SK-N-MC (cell line): ENCODE measurements around the gene SRCIN1.
A peak's percentile ranks its signal among the peaks of the same experiment; 100 is the strongest.
"Not testable (repeated sequence)": the region's sequence is repeated elsewhere in the genome, so short reads cannot be mapped to it uniquely, and the experiment has no call there.

ENCODE experiments used
- DNase-seq: peaks from one replicate; pipeline ENCODE4 v3.0.0-alpha.2; 2011; ENCODE audit warnings: low read depth, low spot score
- H3K27ac ChIP-seq: fragments of 200-600 bp; sonication (generic); 2 replicates; pipeline ENCODE4 v1.5.1; 2016; ENCODE audit warnings: mixed run types
- H3K36me3 ChIP-seq: fragments of 200-600 bp; sonication (generic); 2 replicates; pipeline ENCODE4 v1.6.1; 2017; ENCODE audit warnings: antibody characterized with exemption, low read length, mixed read lengths; ENCODE audit not compliant: insufficient read depth
- H3K4me3 ChIP-seq: fragments of 200-600 bp; sonication (generic); 2 replicates; pipeline ENCODE4 v1.5.1; 2016
- H3K9ac ChIP-seq: fragments of 200-600 bp; sonication (generic); 2 replicates; pipeline ENCODE4 v1.8.0; 2017; ENCODE audit warnings: mixed run types, mixed read lengths; ENCODE audit not compliant: insufficient read length
- H3K9me3 ChIP-seq: fragments of 200-600 bp; sonication (generic); 2 replicates; pipeline ENCODE4 v1.6.1; 2017; ENCODE audit warnings: low read depth, mild to moderate bottlenecking, antibody characterized with exemption, low read length, moderate library complexity, mixed read lengths
- EZH2 ChIP-seq: fragments of 200-600 bp; sonication (generic); IDR thresholded peaks from one replicate; pipeline ENCODE4 v1.6.1; 2017; ENCODE audit warnings: antibody characterized with exemption
- FOXP2 ChIP-seq: optimal IDR thresholded peaks from 2 replicates; pipeline ENCODE3; 2011; ENCODE audit warnings: mild to moderate bottlenecking, moderate library complexity; ENCODE audit not compliant: insufficient read depth; ENCODE audit errors: extremely low read length, control extremely low read depth
- POLR2AphosphoS5 ChIP-seq: IDR thresholded peaks from 2 replicates; pipeline ENCODE4 v1.6.1; 2012; ENCODE audit warnings: mild to moderate bottlenecking, low read depth, low read length, borderline replicate concordance

Gene SRCIN1, protein sequence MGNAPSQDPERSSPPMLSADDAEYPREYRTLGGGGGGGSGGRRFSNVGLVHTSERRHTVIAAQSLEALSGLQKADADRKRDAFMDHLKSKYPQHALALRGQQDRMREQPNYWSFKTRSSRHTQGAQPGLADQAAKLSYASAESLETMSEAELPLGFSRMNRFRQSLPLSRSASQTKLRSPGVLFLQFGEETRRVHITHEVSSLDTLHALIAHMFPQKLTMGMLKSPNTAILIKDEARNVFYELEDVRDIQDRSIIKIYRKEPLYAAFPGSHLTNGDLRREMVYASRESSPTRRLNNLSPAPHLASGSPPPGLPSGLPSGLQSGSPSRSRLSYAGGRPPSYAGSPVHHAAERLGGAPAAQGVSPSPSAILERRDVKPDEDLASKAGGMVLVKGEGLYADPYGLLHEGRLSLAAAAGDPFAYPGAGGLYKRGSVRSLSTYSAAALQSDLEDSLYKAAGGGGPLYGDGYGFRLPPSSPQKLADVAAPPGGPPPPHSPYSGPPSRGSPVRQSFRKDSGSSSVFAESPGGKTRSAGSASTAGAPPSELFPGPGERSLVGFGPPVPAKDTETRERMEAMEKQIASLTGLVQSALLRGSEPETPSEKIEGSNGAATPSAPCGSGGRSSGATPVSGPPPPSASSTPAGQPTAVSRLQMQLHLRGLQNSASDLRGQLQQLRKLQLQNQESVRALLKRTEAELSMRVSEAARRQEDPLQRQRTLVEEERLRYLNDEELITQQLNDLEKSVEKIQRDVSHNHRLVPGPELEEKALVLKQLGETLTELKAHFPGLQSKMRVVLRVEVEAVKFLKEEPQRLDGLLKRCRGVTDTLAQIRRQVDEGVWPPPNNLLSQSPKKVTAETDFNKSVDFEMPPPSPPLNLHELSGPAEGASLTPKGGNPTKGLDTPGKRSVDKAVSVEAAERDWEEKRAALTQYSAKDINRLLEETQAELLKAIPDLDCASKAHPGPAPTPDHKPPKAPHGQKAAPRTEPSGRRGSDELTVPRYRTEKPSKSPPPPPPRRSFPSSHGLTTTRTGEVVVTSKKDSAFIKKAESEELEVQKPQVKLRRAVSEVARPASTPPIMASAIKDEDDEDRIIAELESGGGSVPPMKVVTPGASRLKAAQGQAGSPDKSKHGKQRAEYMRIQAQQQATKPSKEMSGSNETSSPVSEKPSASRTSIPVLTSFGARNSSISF

DNA sequence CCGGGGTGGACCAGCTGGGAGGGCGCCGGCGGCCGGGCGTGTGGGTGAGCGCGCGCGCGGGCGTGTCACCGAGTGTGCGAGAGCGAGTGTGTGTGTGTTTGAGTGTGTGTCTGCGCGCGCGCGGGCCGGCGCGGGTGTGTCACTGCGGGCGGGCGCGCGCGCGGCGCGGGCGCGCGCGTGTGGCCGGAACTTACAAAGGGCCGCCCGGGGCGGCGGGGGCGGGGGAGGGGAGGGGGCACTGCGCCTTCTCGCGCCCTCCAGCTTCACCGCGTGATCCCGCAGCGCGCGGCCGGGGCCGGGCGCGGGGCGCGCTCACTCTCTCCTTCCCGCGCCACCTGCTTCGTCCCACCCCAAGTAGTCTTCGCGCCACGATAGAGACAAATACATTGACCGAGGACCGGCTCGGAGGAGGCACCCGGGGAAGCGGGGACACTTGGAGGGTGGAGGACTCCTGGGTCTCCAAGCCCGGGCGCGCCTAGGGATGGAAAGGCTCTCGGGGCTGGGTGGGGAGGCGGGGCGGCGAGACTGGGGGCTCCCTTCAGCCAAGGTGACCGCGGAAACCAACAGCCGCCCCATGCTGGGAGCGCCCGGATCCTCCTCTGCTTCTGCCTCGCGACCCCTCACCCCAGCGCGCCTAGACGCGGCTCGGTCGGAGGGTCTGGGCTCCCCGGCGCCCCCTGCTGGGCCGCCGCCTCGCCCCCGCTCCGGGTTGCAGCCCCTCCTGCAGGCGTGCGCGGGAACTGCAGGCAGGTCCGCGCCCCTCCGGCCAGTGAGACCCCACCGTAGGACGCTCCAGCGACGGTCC, at the start of gene SRCIN1:
Gene SRCIN1 (minus strand): TSS at position 112 of the 805 bp plus-strand sequence. CDS start 247 bp downstream, outside the sequence.
- no peak for TF ChIP-seq EZH2
- no peak for TF ChIP-seq POLR2AphosphoS5
- TF ChIP-seq FOXP2: no peak
- Histone ChIP-seq H3K4me3 (peak within 1 kb of the TSS; percentile 84), H3K9me3 (no peaks in the 10 kb centered on the region), H3K36me3 (no peaks in the 10 kb centered on the region), H3K9ac (peak within 1 kb of the TSS; percentile 67), H3K27ac (no peak within 1 kb of the TSS)
- no peak for DNase-seq

- Histone ChIP-seq H3K36me3 (no peaks in the 10 kb centered on the region), H3K27ac (no peak overlapping the region), H3K4me3 (peak overlapping the region; percentile 34), H3K9ac (no peak overlapping the region), H3K9me3 (no peaks in the 10 kb centered on the region)
- DNase-seq: no peak
- TF ChIP-seq EZH2 (no peak), FOXP2 (no peak), POLR2AphosphoS5 (no peak)
Observed at GRCh38 chr17:38654411-38655398, 49.0 kb upstream of the SRCIN1 start.

DNA sequence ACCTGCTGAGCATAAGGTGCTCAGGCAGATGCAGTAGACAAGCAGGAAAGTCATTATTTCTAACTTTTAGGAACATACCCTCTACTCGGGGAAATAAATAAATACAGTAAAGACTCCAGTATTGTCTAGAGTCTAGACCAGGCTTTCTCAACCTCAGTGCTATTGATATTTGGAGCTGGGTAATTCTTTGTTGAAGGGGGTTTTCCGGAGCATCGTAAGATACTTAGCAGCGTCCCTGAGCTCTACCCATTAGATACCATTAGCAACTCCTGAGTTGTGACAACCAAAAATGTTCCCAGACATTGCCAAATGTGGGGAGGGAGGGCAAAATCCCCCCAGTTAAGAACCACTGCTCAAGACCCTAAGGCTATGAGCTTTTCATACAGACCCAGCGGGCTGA, 47.9 kb upstream of the SRCIN1 start:
- no peak overlapping the region for H3K9ac ChIP-seq
- DNase-seq: no peak
- no peaks in the 10 kb centered on the region for H3K9me3 ChIP-seq
- H3K4me3 ChIP-seq: 0 out of 2 replicates have a peak overlapping the region, but pooled peaks have one; percentile 8
- no peak overlapping the region for H3K27ac ChIP-seq
- no peaks in the 10 kb centered on the region for H3K36me3 ChIP-seq
- TF ChIP-seq POLR2AphosphoS5: no peak
- TF ChIP-seq EZH2: no peak
- no peak for TF ChIP-seq FOXP2

DNA sequence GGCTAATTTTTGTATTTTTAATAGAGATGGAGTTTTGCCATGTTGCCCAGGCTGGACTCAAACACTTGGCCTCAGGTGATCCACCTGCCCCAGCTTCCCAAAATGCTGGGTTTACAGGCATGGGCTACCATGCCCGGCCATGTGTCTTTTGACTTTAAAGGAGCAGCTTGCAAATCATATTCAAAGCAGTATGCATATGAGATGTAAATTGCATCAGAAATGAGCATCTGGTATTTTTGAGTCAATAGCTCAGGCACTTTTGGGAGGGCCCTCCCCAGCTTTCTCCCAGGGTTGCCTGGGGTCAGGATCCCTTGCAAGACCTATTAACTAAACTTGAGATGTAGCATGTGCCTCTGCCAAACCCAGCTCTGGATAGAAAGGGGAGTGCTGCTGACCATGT, 47.5 kb upstream of the SRCIN1 start:
- DNase-seq: no peak
- Histone ChIP-seq H3K36me3 (no peaks in the 10 kb centered on the region), H3K4me3 (0 out of 2 replicates have a peak overlapping the region, but pooled peaks have one; percentile 8), H3K9ac (no peak overlapping the region), H3K27ac (no peak overlapping the region), H3K9me3 (no peaks in the 10 kb centered on the region)
- no peak for TF ChIP-seq EZH2
- TF ChIP-seq POLR2AphosphoS5: no peak
- no peak for TF ChIP-seq FOXP2

DNA sequence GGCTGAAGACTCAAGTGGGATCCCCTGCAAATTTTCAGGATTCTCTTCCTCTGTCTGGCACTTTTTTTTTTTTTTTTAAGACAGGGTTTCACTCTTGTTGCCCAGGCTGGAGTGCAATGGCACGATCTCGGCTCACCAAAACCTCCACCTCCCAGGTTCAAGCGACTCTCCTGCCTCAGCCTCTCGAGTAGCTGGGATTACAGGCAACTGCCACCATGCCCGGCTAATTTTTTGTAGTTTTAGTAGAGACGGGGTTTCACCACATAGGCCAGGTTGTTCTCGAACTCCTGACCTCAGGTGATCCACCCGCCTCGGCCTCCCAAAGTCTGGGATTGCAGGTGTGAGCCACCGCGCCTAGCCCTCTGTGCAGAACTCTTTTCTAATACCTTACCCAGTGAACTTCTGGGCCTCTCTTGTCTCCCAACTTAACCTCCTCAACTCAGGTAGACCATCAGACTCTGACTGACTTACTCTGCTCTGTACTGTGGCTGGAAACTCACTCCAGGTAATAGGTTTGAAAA, 45.0 kb upstream of the SRCIN1 start:
- H3K4me3 ChIP-seq, H3K9me3 ChIP-seq, DNase-seq, H3K27ac ChIP-seq, H3K36me3 ChIP-seq, H3K9ac ChIP-seq: not testable (repeated sequence)

- Histone ChIP-seq H3K36me3 (no peaks in the 10 kb centered on the region), H3K27ac (no peak overlapping the region), H3K4me3 (no peak overlapping the region), H3K9me3 (no peaks in the 10 kb centered on the region), H3K9ac (no peak overlapping the region)
- TF ChIP-seq FOXP2 (no peak), POLR2AphosphoS5 (no peak), EZH2 (no peak)
- no peak for DNase-seq
Observed at GRCh38 chr17:38637951-38638350, 32.2 kb upstream of the SRCIN1 start.

DNA sequence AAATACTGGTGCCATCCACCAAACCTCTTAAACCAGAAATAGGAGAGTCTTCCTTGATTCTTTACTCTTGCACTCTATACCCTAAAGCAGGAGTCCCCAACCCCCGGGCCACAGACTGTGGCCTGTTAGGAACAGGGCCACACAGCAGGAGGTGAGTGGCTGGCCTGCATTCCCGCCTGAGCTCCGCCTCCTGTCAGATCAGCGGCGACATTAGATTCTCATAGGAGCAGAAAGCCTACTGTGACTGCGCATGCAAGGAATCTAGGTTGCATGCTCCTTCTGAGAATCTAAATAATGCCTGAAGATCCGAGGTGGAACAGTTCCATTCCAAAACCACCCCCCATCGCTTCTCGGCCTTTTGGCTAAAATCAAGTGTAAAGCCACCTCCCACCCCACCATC, 30.3 kb upstream of the SRCIN1 start:
- Histone ChIP-seq H3K4me3 (no peak overlapping the region), H3K9ac (no peak overlapping the region), H3K36me3 (no peaks in the 10 kb centered on the region), H3K9me3 (no peaks in the 10 kb centered on the region), H3K27ac (no peak overlapping the region)
- TF ChIP-seq EZH2 (no peak), POLR2AphosphoS5 (no peak), FOXP2 (no peak)
- no peak for DNase-seq
